Measurements from ENCODE around the gene NSG2. TPM values are rescaled to one million over a fixed set of nuclear protein-coding genes. Genes with fewer than 3 reads are reported as not detected.

Gene NSG2
- total and polyA plus RNA-seq, 8 donors: 0.75 to 4.8 (median 1.5) TPM; not detected in 3

- no peak overlapping the region for H3K27ac ChIP-seq
- WGBS, 5 donors: 68 to 94% (median 88%) methylated on average over 3 of the region's 3 CpGs
- no peak for DNase-seq
- intact Hi-C loops (cut with DNase I; ENCODE audit: low total_unique reads): no loop called here
- H3K27me3 ChIP-seq: peaks cover 0 to 18% (median 0%) of the 10 kb centered on the region in 3 donors
- TF ChIP-seq POLR2AphosphoS5 (IDR thresholded peaks at IDR 0.05) (no peak), POLR2A (IDR thresholded peaks at IDR 0.05) (no peak), CTCF (IDR thresholded peaks at IDR 0.05) (no peak)
- H3K9me3 ChIP-seq: peaks cover 0 to 6% (median 2%) of the 10 kb centered on the region in 4 donors
- no peaks in the 10 kb centered on the region for H3K4me1 ChIP-seq
- H3K4me3 ChIP-seq: no peak overlapping the region
- H3K36me3 ChIP-seq: no peaks in the 10 kb centered on the region
Observed at GRCh38 chr5:174149426-174149825, 103.9 kb downstream of the NSG2 start.

GRCh38 chr5:174149989-174150388 lies 104.5 kb downstream of the NSG2 start:
- 74 to 84% (median 77%) methylated on average over 6 of the region's 6 CpGs for WGBS, 5 donors
- H3K9me3 ChIP-seq: peaks cover 0 to 10% (median 5%) of the 10 kb centered on the region in 4 donors
- intact Hi-C loops (cut with DNase I; ENCODE audit: low total_unique reads): no loop called here
- TF ChIP-seq POLR2A (IDR thresholded peaks at IDR 0.05): no peak
- no peak for TF ChIP-seq POLR2AphosphoS5 (IDR thresholded peaks at IDR 0.05)
- no peak for TF ChIP-seq EP300 (IDR thresholded peaks at IDR 0.05)
- TF ChIP-seq CTCF (IDR thresholded peaks at IDR 0.05): no peak
- H3K4me1 ChIP-seq: no peaks in the 10 kb centered on the region
- no peak for DNase-seq
- H3K27ac ChIP-seq: no peak overlapping the region
- H3K36me3 ChIP-seq: no peaks in the 10 kb centered on the region
- H3K4me3 ChIP-seq: no peak overlapping the region
- peaks cover 0 to 18% (median 0%) of the 10 kb centered on the region in 3 donors for H3K27me3 ChIP-seq

GRCh38 chr5:174151599-174152181 lies 106.2 kb downstream of the NSG2 start:
- no peak for TF ChIP-seq POLR2AphosphoS5 (IDR thresholded peaks at IDR 0.05)
- TF ChIP-seq EP300 (IDR thresholded peaks at IDR 0.05): no peak
- Histone ChIP-seq H3K9me3 (peaks cover 0 to 14% (median 12%) of the 10 kb centered on the region in 4 donors), H3K4me3 (no peak overlapping the region), H3K27ac (no peak overlapping the region), H3K27me3 (peaks cover 0 to 18% (median 0%) of the 10 kb centered on the region in 3 donors), H3K4me1 (no peaks in the 10 kb centered on the region), H3K36me3 (no peaks in the 10 kb centered on the region)
- peak in 1 of 2 donors; percentile 19 for DNase-seq
- intact Hi-C loops (cut with DNase I; ENCODE audit: low total_unique reads): no loop called here
- 58 to 66% (median 64%) methylated on average over 3 of the region's 3 CpGs for WGBS, 5 donors

GRCh38 chr5:174154559-174154958 lies 109.1 kb downstream of the NSG2 start:
- Histone ChIP-seq H3K9me3 (peaks cover 0 to 17% (median 14%) of the 10 kb centered on the region in 4 donors), H3K27me3 (peaks cover 0 to 17% (median 0%) of the 10 kb centered on the region in 3 donors), H3K4me1 (no peaks in the 10 kb centered on the region), H3K4me3 (no peak overlapping the region), H3K36me3 (no peaks in the 10 kb centered on the region), H3K27ac (no peak overlapping the region)
- intact Hi-C loops (cut with DNase I; ENCODE audit: low total_unique reads): no loop called here
- DNase-seq: no peak
- 62 to 77% (median 69%) methylated on average over 1 of the region's 1 CpG for WGBS, 5 donors
- TF ChIP-seq CTCF (IDR thresholded peaks at IDR 0.05) (no peak), EP300 (IDR thresholded peaks at IDR 0.05) (no peak), POLR2A (IDR thresholded peaks at IDR 0.05) (no peak), POLR2AphosphoS5 (IDR thresholded peaks at IDR 0.05) (no peak)

- TF ChIP-seq POLR2AphosphoS5 (IDR thresholded peaks at IDR 0.05): no peak
- no peak for TF ChIP-seq EP300 (IDR thresholded peaks at IDR 0.05)
- no peak for TF ChIP-seq CTCF (IDR thresholded peaks at IDR 0.05)
- no peak for TF ChIP-seq POLR2A (IDR thresholded peaks at IDR 0.05)
- peaks cover 0 to 15% (median 0%) of the 10 kb centered on the region in 3 donors for H3K27me3 ChIP-seq
- H3K4me1 ChIP-seq: no peaks in the 10 kb centered on the region
- no peak for DNase-seq
- intact Hi-C loops (cut with DNase I; ENCODE audit: low total_unique reads): no loop called here
- H3K4me3 ChIP-seq: no peak overlapping the region
- H3K9me3 ChIP-seq: peaks cover 0 to 18% (median 14%) of the 10 kb centered on the region in 4 donors
- 80 to 97% (median 95%) methylated on average over 1 of the region's 1 CpG for WGBS, 5 donors
- H3K36me3 ChIP-seq: no peaks in the 10 kb centered on the region
- no peak overlapping the region for H3K27ac ChIP-seq
Observed at GRCh38 chr5:174155281-174155680, 109.8 kb downstream of the NSG2 start.

Data from stomach (tissue), 9 donors.